Left forelimb (tissue), 1 donor: Measurements from ENCODE around the gene CCDC107.
A peak's percentile ranks its signal among the peaks of the same experiment; 100 is the strongest.
"Not testable (repeated sequence)": the region's sequence is repeated elsewhere in the genome, so short reads cannot be mapped to it uniquely, and the experiment has no call there.

Source experiments
- DNase-seq: peaks from one replicate; pipeline ENCODE4 v3.0.0-alpha.2; 2018; ENCODE audit warnings: low spot score

Gene CCDC107

DNA sequence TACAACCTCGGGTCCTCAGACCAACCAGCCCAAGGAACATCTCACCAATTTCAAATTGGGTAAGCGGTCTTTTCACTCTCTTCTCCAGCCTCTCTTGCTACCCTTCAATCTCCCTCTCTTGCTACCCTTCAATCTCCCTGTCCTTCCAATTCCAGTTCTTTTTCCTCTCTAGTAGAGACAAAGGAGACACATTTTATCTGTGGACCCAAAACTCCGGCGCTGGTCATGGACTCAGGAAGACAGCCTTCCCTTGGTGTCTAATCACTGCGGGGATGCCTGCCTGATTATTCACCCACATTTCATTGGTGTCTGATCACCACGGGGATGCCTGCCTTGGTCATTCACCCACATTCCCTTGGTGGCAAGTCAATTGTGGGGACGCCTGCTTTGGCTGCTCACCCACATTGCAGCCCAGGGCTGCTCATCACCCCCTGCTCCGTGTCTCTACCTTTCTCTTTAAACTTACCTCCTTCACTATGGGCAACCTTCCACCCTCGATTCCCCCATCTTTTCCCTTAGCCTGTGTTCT, 20.6 kb upstream of the CCDC107 start:
- DNase-seq: peak; percentile 1

- peak; percentile 9 for DNase-seq
These were observed 19.3 kb upstream of the CCDC107 start for GRCh38 chr9:35638751-35639150.

DNA sequence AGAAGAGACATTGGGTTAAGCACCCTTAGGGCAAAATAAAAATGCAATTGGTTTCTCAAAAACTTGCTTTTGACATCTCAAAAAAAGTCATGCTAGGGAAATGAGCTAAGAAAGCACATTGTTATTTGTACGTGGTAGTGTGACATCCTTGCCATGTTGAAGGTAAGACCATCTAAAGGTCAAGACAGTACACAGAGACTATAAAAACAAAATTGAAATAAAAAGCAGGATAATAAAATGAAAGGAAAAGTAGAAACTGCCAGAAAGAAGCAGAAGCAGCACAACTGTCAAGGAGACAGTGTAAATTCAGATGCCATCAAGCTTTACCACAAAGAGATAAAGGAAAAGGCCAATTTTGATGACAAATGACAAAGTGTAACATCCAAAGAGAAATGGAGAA, 18.9 kb upstream of the CCDC107 start:
- not testable (repeated sequence) for DNase-seq

- no peak for DNase-seq
These were observed 18.5 kb upstream of the CCDC107 start for GRCh38 chr9:35639631-35640030.

- peak; percentile 34 for DNase-seq
These were observed 17.7 kb upstream of the CCDC107 start for GRCh38 chr9:35640431-35640830.

DNA sequence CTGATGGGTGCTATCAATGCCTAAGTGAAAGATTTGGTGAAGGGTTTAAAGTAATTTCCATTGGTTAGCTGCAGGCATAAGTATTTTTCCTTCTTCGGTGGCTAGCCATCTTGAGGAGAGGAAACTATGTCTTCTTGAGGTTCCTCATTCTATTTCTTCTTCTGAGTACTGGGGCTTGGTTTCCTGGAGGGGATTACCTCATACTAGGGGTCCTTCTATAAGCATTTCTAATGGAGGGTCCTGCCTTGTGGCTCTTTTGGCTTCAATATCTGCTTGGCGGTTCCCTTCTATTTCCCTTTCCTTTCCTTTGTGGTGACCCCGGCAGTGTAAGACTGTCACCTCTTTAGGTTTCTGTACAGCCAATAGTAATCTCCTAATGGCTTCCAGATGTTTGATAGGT, 16.6 kb upstream of the CCDC107 start:
- not testable (repeated sequence) for DNase-seq

- peak; percentile 30 for DNase-seq
These were observed 15.0 kb upstream of the CCDC107 start for GRCh38 chr9:35643046-35643445.

DNA sequence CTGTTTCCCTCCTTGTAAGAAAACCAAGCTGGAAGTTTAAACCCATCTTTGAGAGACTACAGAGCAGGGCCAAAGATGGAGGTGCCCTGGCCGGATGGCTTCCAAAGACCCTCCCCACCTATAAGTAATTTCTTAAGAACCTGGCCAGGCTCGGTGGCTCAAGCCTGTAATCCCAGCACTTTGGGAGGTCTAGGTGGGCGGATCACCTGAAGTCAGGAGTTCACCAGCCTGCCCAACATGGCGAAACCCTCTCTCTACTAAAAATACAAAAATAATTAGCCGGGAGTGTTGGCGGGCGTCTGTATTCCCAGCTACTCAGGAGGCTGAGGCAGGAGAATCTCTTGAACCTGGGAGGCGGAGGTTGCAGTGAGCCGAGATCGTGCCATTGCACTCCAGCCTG, 12.4 kb upstream of the CCDC107 start:
- DNase-seq: not testable (repeated sequence)

DNA sequence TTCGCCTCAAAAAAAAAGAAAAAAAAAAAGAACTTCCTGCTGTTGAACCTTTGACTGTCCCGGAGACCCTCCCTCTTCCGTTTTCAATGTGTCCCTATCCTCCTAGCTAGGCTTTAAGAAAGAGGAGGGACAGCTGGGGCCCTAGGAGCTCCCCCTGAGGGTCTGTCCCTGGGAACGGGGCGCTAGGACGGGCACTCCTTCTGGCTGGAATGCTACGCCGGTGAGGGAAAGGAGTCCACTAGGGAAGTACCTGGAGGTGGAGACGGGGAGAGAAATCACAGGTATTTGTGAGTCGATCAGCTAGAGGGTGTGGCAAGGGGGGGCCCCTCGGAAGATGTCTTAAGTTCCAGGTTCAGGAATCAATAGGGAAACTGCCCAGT, 11.9 kb upstream of the CCDC107 start:
- DNase-seq: peak; percentile 82

GRCh38 chr9:35646533-35647265, 11.4 kb upstream of the CCDC107 start:
- DNase-seq: peak; percentile 96

GRCh38 chr9:35649431-35650340, 8.4 kb upstream of the CCDC107 start:
- peak; percentile 62 for DNase-seq

DNA sequence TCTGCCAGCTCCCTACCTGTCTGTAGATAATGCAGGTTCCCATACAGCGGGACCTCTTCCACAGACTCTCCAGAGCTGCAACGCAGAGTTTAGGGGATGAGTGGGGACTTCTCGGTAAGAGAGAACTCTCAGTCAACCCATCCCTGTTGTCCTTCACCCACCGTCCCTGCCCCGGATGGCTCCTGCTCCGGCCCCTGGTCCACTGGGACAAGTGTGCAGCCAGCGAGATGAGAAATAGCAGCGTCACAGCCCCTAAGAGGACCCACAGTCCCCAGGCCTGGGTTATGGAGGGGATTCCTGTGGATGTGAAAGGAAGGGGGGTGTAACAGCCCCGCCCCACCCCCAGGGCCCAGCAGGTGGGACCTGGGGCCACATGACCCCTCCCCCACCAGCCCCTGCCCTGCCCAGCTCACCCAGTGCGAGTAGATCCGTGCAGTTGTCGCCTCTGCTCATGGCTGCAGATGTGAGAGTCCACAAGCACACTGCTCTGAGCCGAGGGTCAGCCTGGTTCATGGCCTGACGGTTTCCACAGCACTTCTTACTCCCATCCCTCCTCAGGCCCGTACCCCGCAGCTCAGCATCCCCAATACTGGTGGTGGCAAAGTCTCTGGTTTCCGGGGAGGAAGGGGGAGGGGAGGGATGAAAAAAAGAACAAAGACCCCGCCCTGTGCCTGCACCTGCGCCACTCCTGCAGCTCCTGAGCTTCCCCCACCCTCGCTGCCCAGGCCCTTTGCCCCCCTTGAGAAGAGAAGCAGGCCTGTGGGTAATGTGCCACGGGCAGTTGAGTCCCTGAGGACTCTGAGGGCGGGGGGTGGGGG, 7.5 kb upstream of the CCDC107 start, which contains the start of gene SIT1:
Gene SIT1 (minus strand): TSS at position 591 of the 818 bp plus-strand sequence. CDS start 78 bp downstream, at position 513.
- peak; percentile 38 for DNase-seq

DNA sequence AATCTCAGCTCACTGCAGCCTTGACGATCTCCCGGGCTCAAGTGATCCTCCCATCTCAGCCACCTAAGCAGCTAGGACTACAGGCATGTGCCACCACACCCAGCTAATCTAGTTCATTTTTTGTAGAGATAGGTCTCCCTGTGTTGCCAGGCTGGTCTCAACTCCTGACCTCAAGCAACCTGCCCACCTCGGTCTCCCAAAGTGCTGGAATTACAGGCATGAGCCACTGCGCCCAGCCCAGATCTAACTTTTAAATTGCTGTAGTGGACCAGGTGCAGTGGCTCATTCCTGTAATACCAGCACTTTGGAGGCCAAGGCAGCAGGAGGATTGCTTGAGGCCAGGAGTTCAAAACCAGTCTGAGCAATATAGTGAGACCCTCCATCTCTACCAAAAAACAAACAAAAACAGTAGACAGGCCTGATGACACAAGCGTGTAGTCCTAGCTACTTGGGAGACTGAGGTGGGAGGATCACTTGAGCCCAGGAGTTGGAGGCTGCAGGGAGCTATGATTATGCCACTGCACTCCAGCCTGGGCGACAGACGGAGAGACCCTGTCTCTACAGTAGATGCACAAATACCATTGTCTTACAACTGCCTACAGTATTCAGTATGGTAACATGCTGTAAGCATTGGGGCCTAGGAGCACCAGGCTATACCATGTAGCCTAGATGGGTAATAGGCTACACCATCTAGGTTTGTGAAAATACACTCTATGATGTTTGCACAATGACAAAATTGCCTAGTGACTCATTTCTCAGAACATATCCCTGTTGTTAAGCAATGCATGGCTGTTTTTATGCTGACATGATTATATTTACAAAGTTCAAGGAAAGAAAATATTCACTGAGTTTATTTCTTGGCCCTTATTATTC, 5.9 kb upstream of the CCDC107 start:
- DNase-seq: peak; percentile 52

GRCh38 chr9:35652829-35653209, 5.3 kb upstream of the CCDC107 start:
- DNase-seq: peak; percentile 14

DNA sequence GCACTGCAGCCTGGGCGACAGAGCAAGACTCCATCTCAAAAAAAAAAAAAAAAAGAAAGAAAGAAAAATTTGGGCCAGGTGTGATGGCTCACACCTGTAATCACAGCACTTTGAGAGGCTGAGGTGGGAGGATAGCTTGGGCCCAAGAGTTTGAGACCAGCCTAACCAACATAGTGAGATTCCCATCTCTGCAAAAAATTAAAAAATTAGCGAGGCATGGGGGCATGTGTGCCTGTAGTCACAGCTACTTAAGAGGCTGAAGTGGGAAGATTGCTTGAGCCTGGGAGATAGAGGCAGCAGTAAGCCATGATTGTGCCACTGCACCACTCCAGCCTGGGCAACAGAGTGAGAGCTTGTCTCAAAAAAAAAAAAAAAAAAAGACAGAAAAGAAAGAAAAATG, 4.5 kb upstream of the CCDC107 start:
- DNase-seq: peak; percentile 3

DNA sequence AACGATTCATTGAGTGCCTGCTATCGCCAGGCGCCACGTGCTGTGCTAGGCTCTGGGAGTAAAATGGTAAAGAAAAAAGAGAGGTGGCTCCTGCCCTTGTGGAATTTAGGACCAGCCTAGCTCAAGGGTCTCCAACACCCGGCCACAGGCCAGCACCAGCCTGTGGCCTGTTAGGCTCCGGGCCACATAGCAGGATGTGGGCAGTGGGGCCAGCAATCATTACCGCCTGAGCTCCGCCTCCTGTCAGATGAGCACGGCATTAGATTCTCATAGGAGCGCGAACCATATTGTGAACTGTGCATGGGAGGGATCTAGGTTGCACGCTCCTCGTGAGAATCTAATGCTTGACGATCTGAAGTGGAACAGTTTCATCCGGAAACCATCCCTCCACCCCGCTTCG, 1.7 kb upstream of the CCDC107 start:
- DNase-seq: peak; percentile 37

DNA sequence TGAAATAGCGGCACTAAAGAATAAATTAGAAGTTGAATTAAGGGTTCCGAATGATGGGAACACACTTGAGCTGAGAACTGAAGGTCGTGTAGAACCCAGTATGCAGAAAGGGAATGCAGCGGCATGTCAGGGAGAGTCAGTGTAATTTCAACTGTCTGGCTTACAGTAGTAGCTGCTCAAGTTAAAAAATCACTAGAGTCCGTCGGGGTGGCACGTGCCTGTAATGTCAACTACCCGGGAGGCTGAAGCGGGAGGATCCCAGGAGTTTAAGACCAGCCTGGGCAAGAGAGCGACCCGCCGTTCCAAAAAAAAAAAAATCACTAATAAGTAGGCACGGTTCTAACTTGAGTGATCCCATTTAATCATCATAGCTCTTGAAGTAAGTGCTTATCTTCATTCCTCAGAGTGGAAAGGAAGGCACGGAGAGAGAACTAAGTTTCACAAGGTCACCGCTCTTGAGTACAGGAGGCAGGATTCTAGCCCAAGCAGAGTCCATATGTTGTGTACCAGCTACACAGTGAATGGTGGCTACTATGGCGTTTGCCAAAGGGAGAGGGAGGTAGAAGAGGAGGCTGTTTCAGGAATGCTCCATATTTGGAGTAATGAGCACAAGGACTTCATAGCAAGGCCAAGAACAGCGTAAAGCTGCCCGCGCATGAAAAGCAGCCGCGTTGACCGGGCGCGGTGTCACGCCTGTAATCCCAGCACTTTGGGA, 1.1 kb upstream of the CCDC107 start:
- DNase-seq: no peak

DNA sequence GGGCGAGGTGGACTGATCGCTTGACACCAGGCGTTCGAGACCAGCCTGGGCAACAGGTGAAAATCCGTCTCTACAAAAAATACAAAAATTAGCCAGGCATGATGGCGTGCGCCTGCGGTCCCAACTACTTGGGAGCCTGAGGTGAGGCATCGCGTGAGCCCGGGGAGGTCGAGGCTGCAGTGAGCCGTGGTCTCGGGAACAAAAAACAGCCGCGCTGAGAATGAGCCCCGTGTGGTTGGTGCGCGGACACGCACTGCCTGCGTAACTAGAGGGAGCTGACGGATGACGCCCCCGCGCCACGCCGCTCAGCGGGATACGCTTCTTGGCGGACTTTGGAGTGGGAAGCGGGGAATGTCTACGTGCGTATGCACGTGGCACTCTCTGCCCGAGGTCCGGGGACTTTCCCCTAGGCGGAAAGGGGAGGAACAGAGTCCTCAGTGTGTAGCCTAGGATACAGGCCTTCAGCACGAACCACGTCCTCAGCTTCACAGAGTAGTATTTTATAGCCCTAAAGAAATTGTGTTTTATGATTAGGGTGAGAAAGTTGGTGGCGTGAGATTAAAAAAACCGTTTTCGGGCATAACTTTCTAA, 451 bp upstream of the CCDC107 start, which contains the start of gene RMRP:
Gene RMRP (minus strand): TSS at position 474 of the 591 bp plus-strand sequence.
- DNase-seq: peak; percentile 96

- DNase-seq: no peak
These were observed 802 bp downstream of the CCDC107 start for GRCh38 chr9:35658968-35659220.

GRCh38 chr9:35659340-35659739, 1.2 kb downstream of the CCDC107 start:
- no peak for DNase-seq
